GM12878 (cell line): ENCODE results near the gene HSD17B4. TPM values are rescaled to one million over a fixed set of nuclear protein-coding genes. Genes with fewer than 3 reads are reported as not detected.

Experiments
- BACH1 ChIP-seq: fragments of 450-650 bp; IDR thresholded peaks from 2 replicates; pipeline ENCODE4 v1.6.1; 2017; ENCODE audit warnings: mild to moderate bottlenecking, borderline replicate concordance
- BRCA1 ChIP-seq: IDR thresholded peaks from 2 replicates; pipeline ENCODE4 v1.6.1; 2011; ENCODE audit warnings: low read depth, low read length, improper control_type of control experiment
- EZH2 ChIP-seq: IDR thresholded peaks from 2 replicates; pipeline ENCODE4 v1.6.1; 2012; ENCODE audit warnings: low read depth, mild to moderate bottlenecking, control low read depth, inconsistent platforms, low read length, borderline replicate concordance; ENCODE audit not compliant: control insufficient read depth
- MAX ChIP-seq: IDR thresholded peaks from 2 replicates; pipeline ENCODE4 v1.6.1; 2012; ENCODE audit warnings: low read depth, low read length, improper control_type of control experiment
- MLLT1 ChIP-seq: fragments of 450-650 bp; IDR thresholded peaks from 2 replicates; pipeline ENCODE4 v1.6.1; 2016; ENCODE audit warnings: mild to moderate bottlenecking
- MTA2 ChIP-seq: fragments of 450-650 bp; IDR thresholded peaks from 2 replicates; pipeline ENCODE4 v1.6.1; 2016; ENCODE audit warnings: low read depth, mild to moderate bottlenecking, moderate library complexity
- MYB ChIP-seq: fragments of 150-350 bp; IDR thresholded peaks from 2 replicates; pipeline ENCODE4 v1.6.1; 2014; ENCODE audit warnings: mild to moderate bottlenecking, low read depth, low read length, borderline replicate concordance
- POLR2A ChIP-seq: IDR thresholded peaks from 2 replicates; pipeline ENCODE4 v1.6.1; 2011; ENCODE audit warnings: low read depth, mild to moderate bottlenecking, low read length
- RELA ChIP-seq: fragments of 450-650 bp; IDR thresholded peaks from 2 replicates; pipeline ENCODE4 v1.8.0; 2014; ENCODE audit warnings: borderline replicate concordance; ENCODE audit not compliant: partially characterized antibody
- RFX5 ChIP-seq: IDR thresholded peaks from 2 replicates; pipeline ENCODE4 v1.6.1; 2011; ENCODE audit warnings: low read depth, low read length, improper control_type of control experiment
- SIX5 ChIP-seq: IDR thresholded peaks from 2 replicates; pipeline ENCODE4 v1.6.1; 2011; ENCODE audit warnings: mild to moderate bottlenecking, low read depth, low read length, moderate library complexity; ENCODE audit not compliant: severe bottlenecking
- SKIL ChIP-seq: fragments of 450-650 bp; IDR thresholded peaks from 2 replicates; pipeline ENCODE4 v1.6.1; 2017; ENCODE audit warnings: mild to moderate bottlenecking, low read depth, inconsistent platforms; ENCODE audit not compliant: poor library complexity, severe bottlenecking
- SMC3 ChIP-seq: IDR thresholded peaks from 2 replicates; pipeline ENCODE4 v1.6.1; 2011; ENCODE audit warnings: low read length, improper control_type of control experiment, borderline replicate concordance
- YY1 ChIP-seq: IDR thresholded peaks from 2 replicates; pipeline ENCODE4 v1.6.1; 2011; ENCODE audit warnings: low read depth, mild to moderate bottlenecking, low read length
- ZNF622 ChIP-seq: fragments of 450-650 bp; IDR thresholded peaks from 2 replicates; pipeline ENCODE4 v1.6.1; 2017; ENCODE audit warnings: mild to moderate bottlenecking, inconsistent platforms
- polyA plus RNA-seq, 11 experiments: library from polyadenylated mRNA; depleted of rRNA in 4 of 11; unstranded in 6 of 11; stranded (reverse) in 5 of 11; fragments of >200 nt; fragmentation: Nextera tagmentation in 4 of 11; fragmentation: Illumina TruSeq in 1 of 11; extraction: Ambion mirVana in 4 of 11; extraction: Trizol in 1 of 11; gene quantifications; 1 replicate in 1 of 11; 2 replicates in 10 of 11; pipeline versions ENCODE4 v1.2.1 to v1.2.3, GENCODE V29; 2011 to 2016; ENCODE audit warnings: inconsistent platforms in 2 of 11, missing spikeins in 2 of 11, low read depth in 1 of 11
- total RNA-seq, 4 experiments: library from RNA; depleted of rRNA in 3 of 4; stranded (reverse); fragments of >200 nt in 3 of 4; fragmentation: Illumina TruSeq in 1 of 4; extraction: Trizol in 1 of 4; gene quantifications; 2 replicates each; pipeline versions ENCODE4 v1.2.1 to v1.2.3, GENCODE V29; 2013 to 2021

Gene HSD17B4
- total and polyA plus RNA-seq, 10 of the 15 experiments (the other 5 are each of a cell fraction or from before 2014, with no cell fraction given) = 38.6 to 125 (median 93.0) TPM

GRCh38 chr5:119411361-119412278, 40.7 kb upstream of the HSD17B4 start (continued):
- TF ChIP-seq MLLT1 (peak; percentile 50; the same call in 1 of the 2 replicates), MTA2 (0 out of 2 replicates have a peak, but pooled peaks have one; percentile 9), SKIL (peak; percentile 43), BACH1 (no peak), EZH2 (no peak), RFX5 (no peak), RELA (no peak), ZNF622 (no peak), POLR2A (no peak), MAX (no peak), SIX5 (no peak), BRCA1 (no peak), MYB (no peak), SMC3 (peak; percentile 91), YY1 (no peak)
